Epithelial cell of proximal tubule (primary cell): ENCODE results near the gene P2RY14. TPM values are rescaled to one million over a fixed set of nuclear protein-coding genes. Genes with fewer than 3 reads are reported as not detected.

ENCODE experiments used
- DNase-seq: peaks from one replicate; pipeline ENCODE4 v3.0.0-alpha.2; 2011; ENCODE audit warnings: low read depth
- H3K4me3 ChIP-seq: 2 replicates; pipeline ENCODE4 v1.5.1; 2011; ENCODE audit warnings: low read depth, mild to moderate bottlenecking, low read length
- total RNA-seq: library from RNA; depleted of rRNA; stranded (reverse); fragments of >200 nt; gene quantifications from 2 replicates; pipeline ENCODE4 v1.2.3, GENCODE V29; 2015
- TF ChIP-seq, protein P1 (sequence below): conservative IDR thresholded peaks from 2 replicates; pipeline ENCODE4 v1.5.1; 2012; ENCODE audit warnings: low read depth, mild to moderate bottlenecking, low read length

Gene P2RY14
- total RNA-seq, 1 donor from 2014 or later: not detected

DNA sequence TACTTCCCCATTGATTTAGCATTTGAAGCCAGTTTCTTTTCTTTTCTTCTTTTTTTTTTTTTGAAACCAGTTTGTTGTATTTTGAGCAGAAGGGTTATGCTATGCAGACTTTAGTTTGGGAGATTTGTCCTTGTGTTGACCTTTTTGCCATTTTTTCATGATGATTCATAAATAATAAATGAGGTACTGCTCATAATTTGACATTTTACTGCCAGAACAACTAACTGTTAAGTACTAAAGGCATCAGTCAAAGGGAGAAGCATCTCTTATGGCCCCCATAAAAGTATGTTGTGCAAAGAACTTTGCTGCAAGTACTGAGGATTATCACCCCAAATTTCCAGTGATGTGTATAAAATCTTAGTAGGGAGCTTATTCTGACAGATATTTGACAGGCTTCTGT is 40.0 kb upstream of the P2RY14 start:
- DNase-seq: no peak
- H3K4me3 ChIP-seq: no peak overlapping the region
- TF ChIP-seq, protein P1, sequence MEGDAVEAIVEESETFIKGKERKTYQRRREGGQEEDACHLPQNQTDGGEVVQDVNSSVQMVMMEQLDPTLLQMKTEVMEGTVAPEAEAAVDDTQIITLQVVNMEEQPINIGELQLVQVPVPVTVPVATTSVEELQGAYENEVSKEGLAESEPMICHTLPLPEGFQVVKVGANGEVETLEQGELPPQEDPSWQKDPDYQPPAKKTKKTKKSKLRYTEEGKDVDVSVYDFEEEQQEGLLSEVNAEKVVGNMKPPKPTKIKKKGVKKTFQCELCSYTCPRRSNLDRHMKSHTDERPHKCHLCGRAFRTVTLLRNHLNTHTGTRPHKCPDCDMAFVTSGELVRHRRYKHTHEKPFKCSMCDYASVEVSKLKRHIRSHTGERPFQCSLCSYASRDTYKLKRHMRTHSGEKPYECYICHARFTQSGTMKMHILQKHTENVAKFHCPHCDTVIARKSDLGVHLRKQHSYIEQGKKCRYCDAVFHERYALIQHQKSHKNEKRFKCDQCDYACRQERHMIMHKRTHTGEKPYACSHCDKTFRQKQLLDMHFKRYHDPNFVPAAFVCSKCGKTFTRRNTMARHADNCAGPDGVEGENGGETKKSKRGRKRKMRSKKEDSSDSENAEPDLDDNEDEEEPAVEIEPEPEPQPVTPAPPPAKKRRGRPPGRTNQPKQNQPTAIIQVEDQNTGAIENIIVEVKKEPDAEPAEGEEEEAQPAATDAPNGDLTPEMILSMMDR: no peak

DNA sequence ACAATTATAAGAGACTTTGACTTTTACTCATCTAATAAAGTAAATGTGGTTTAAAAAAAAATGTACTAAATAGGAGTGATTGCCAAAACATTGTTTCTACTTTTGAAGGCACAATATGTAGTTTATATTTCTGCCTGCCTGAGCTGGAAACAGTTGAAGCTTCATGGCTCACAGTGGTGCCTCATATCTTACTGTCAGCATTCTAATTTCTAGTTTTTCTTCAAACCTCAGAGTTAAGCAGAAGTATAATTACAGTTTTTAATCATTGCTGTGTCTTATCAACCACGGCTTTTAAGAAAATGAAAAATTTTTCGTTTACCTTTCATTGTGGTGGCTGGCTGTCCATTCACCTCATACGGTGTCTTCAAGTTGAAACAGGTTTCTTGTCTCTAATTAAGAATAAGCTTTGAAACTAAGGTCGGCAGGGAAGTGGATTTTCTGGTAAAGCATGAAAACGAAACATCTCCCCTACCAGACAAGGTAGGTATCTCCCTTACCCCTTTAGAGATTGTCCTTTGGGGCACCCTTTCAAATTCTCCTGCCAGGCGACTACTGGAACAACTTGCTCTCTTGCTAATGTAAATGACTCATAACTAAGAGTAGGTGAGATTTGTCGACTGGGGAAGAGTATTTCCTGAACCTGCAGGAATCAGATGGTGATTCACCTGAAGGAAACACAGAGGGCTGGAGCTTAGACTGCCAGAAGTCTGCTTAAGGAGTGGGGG is 38.1 kb upstream of the P2RY14 start, which contains the start of gene GPR87:
GPR87 (minus strand) TSS at position 554 of the 725 bp plus-strand sequence. CDS start 16,720 bp downstream, outside the sequence.
- TF ChIP-seq, protein P1: no peak
- DNase-seq: peak; percentile 67
- no peak within 1 kb of the TSS for H3K4me3 ChIP-seq

DNA sequence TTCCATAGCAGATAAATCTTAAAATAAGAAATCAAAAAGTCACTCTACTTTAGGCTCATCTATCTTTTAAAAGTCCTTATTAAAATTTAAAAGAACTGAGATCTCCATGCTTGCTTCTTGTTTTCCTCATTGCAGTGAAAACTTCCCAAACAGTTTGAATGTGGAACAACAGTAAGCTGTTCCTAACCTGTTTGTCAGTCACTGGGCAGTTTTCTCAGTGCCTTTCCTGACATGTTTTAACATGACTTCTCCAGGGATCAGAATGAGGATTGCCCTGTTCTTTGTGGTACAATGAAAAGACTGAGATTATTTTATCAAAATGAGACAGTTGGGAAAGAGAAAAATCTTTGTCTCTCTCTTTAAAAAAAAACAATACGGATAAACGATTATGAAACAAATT is 37.5 kb upstream of the P2RY14 start:
- TF ChIP-seq, protein P1: no peak
- no peak overlapping the region for H3K4me3 ChIP-seq
- DNase-seq: no peak

DNA sequence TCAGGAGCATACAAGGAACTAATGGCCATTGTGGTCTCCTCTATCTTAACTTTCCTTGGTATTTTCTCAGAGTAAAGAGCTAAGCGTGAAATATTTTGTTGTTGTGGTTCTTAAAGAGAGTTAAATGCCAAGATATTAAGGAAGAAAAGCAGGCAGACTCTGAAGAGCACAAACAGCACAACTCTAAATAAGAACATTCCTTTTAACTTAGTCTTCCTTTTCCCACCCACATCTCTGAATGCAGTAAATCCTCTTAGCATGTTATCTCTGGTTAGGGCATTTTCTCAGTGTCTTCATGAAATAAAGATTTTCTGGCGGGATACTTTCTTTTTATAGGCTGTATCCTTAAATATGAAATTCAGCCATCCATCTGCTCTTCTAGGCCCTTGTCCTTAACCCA is 36.8 kb upstream of the P2RY14 start:
- H3K4me3 ChIP-seq: no peak overlapping the region
- TF ChIP-seq, protein P1: no peak
- no peak for DNase-seq

DNA sequence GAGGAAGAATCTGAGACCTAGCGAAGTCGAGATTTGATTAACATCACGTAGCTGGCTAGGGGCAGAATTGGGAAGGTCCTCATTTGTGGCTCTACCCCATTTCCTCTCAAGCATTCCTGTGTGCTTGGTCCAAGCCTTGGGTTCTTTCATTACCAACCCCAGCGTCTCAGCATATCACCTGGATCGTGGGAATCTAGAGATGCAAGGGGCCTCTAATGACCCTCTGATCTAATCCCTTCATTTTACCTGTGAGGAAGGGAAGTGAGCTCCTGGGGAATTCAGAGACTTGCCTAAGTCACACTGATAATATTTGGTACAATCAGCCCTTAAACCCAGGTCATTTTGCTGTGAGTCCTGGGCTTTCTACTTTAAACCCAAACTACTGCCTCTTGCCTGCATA is 36.3 kb upstream of the P2RY14 start:
- TF ChIP-seq, protein P1: no peak
- no peak for DNase-seq
- H3K4me3 ChIP-seq: no peak overlapping the region

DNA sequence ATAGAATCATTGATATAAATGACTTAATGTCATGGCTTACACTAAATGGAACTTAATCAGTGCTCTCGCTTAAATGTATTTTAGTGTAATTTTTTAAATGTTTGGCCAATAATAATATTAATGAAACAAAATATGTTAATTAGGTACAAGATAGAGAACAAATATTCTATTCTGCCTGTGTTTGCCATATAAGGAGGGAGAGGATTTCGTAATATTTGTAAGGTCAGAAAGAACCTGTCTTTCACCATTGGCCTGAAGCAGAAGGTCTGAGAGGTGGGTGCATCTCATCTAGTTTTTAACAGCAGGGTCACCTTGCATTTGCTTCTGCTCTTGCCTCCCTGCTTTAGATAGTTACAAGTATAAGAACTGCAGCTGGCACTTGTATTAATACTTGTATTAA is 35.8 kb upstream of the P2RY14 start:
- TF ChIP-seq, protein P1: no peak
- DNase-seq: no peak
- no peak overlapping the region for H3K4me3 ChIP-seq

DNA sequence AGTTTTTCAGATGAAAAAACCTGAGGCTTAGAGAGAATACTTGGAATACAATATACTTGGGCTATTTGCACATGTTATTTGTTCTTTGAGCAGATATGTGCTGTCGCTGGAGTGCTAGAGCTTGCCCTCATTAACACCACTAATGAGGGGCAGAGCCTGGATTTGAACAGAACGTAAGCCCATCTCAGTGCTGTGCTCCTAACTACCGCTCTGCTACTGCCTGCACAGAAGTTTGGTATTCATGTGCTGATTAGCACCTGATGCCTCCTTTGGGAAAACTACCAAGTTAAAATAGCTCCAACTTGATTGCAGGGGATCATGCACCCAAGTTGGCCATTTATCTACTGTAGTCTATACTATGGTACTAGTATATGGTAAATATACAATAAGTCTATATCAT is 34.6 kb upstream of the P2RY14 start:
- H3K4me3 ChIP-seq: no peak overlapping the region
- TF ChIP-seq, protein P1: no peak
- DNase-seq: no peak
